Motor neuron (in vitro differentiated cells): ENCODE results near the gene CHRNB4. TPM values are rescaled to one million over a fixed set of nuclear protein-coding genes. Genes with fewer than 3 reads are reported as not detected.

ENCODE experiments used
- ATAC-seq, 8 experiments: fragments of 200-7000 bp; cut with Tn5 transposase; replicated peaks in 6 of 8; 2 replicates each; pipeline ENCODE4 v1.8.0; 2021; ENCODE audit warnings: mild to moderate bottlenecking in 8 of 8, moderate library complexity in 8 of 8
- H3K27ac ChIP-seq, 2 donors: fragments of 250-450 bp; sonication (Bioruptor Pico); 2 replicates each; pipeline ENCODE4 v1.9.0; 2021; ENCODE audit warnings: antibody characterized with exemption in 2 of 2, mild to moderate bottlenecking in 2 of 2, moderate library complexity in 1 of 2
- H3K4me1 ChIP-seq, 2 donors: fragments of 250-450 bp; sonication (Bioruptor Pico); replicated peaks in 1 of 2; 2 replicates each; pipeline ENCODE4 v1.6.1; 2021; ENCODE audit warnings: antibody characterized with exemption in 2 of 2, mild to moderate bottlenecking in 2 of 2, moderate library complexity in 1 of 2
- H3K4me3 ChIP-seq, 5 donors: fragments of 250-450 bp; sonication (Bioruptor Pico); 2 replicates each; pipeline ENCODE4 v1.9.0; 2021; ENCODE audit warnings: antibody characterized with exemption in 5 of 5, mild to moderate bottlenecking in 5 of 5, moderate library complexity in 4 of 5
- WGBS, 10 experiments: fragments of 450-650 bp; shearing (Covaris generic); methylation state at CpG; one replicate each; pipeline ENCODE4 v1.0.0; 2022; 5-methylcytosine and 5-hydroxymethylcytosine counted together
- in situ Hi-C, 9 experiments: fragments of 400-800 bp; cut with MboI; loops; one replicate each; pipeline ENCODE4 v1.15.0; 2021; ENCODE audit warnings: low sequenced_read_pairs in 9 of 9, low pct_unique_long_range_greater_than_20kb in 2 of 9; ENCODE audit not compliant: unreplicated experiment in 9 of 9
- total RNA-seq, 8 experiments: library from RNA; unstranded; fragments of 300-600 nt; gene quantifications; 2 replicates each; pipeline versions ENCODE4 v1.2.3 to v1.2.4, GENCODE V29; 2022

Gene CHRNB4
- total RNA-seq, 8 experiments from 2014 or later, result 0.31 to 8.7 (median 3.4) TPM

- Histone ChIP-seq H3K4me3 (no peak overlapping the region), H3K4me1 (peaks cover 37 to 47% of the 10 kb centered on the region in 2 donors), H3K27ac (no peak overlapping the region)
- ATAC-seq, result no peak
- in situ Hi-C loops, result no loop called here
- WGBS, 10 experiments, result 57 to 100% (median 70%) methylated on average over 2 to 6 of the region's 12 CpGs; no CpG with 5 or more reads in 3 of the 10 experiments
Measured at GRCh38 chr15:78676424-78677110, 35.6 kb upstream of the CHRNB4 start.

GRCh38 chr15:78675617-78676360 lies 34.8 kb upstream of the CHRNB4 start:
- ATAC-seq, result no peak
- in situ Hi-C loops, result no loop called here
- Histone ChIP-seq H3K27ac (no peak overlapping the region), H3K4me1 (peaks cover 33 to 44% of the 10 kb centered on the region in 2 donors), H3K4me3 (no peak overlapping the region)
- 94 to 100% (median 99%) methylated on average over 2 to 8 of the region's 11 CpGs; no CpG with 5 or more reads in 6 of the 10 experiments for WGBS, 10 experiments

- Histone ChIP-seq H3K4me1 (peaks cover 27 to 38% of the 10 kb centered on the region in 2 donors), H3K4me3 (no peak overlapping the region), H3K27ac (no peak overlapping the region)
- 83 to 100% methylated on average over 2 of the region's 4 CpGs; no CpG with 5 or more reads in 8 of the 10 experiments for WGBS, 10 experiments
- in situ Hi-C loops, result no loop called here
- ATAC-seq, result no peak
Measured at GRCh38 chr15:78675206-78675605, 34.2 kb upstream of the CHRNB4 start.

DNA sequence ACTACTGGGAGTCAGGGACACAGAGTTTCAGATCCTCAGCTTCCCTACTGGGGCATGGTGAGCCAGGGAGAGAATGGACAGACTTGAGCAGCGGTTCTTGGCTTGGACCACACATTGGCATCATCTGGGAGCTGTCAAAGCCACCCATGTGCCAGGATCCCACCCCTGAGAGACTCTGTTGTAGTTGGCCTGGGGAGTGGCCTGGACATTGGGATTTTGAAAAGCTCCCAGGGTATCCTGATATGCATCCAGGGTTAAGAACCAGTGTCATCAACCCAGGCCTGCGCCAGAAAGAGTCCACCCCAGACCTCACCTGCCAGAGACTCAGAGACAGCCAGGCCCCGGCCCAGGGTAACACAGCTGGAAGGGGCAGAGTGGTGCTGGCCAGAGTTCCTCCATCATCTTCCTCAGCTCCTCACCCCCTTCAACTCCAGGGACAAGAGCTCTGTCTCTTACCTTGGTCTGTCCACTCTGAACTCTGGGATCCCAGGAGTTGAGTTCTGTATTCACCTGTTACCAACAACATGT lies 33.0 kb upstream of the CHRNB4 start:
- no peak overlapping the region for H3K4me3 ChIP-seq
- in situ Hi-C loops, result no loop called here
- WGBS, 10 experiments, result 100% methylated on average over 1 of the region's 3 CpGs; no CpG with 5 or more reads in 9 of the 10 experiments
- no peak overlapping the region for H3K27ac ChIP-seq
- ATAC-seq, result no peak
- peaks cover 22 to 28% of the 10 kb centered on the region in 2 donors for H3K4me1 ChIP-seq

GRCh38 chr15:78673476-78673875 lies 32.5 kb upstream of the CHRNB4 start:
- 37 to 90% (median 60%) methylated on average over 2 to 3 of the region's 4 CpGs; no CpG with 5 or more reads in 6 of the 10 experiments for WGBS, 10 experiments
- peaks cover 22 to 25% of the 10 kb centered on the region in 2 donors for H3K4me1 ChIP-seq
- peak in 1 of 8 experiments; percentile 48 for ATAC-seq
- H3K27ac ChIP-seq, result no peak overlapping the region
- in situ Hi-C loops, result no loop called here
- no peak overlapping the region for H3K4me3 ChIP-seq

DNA sequence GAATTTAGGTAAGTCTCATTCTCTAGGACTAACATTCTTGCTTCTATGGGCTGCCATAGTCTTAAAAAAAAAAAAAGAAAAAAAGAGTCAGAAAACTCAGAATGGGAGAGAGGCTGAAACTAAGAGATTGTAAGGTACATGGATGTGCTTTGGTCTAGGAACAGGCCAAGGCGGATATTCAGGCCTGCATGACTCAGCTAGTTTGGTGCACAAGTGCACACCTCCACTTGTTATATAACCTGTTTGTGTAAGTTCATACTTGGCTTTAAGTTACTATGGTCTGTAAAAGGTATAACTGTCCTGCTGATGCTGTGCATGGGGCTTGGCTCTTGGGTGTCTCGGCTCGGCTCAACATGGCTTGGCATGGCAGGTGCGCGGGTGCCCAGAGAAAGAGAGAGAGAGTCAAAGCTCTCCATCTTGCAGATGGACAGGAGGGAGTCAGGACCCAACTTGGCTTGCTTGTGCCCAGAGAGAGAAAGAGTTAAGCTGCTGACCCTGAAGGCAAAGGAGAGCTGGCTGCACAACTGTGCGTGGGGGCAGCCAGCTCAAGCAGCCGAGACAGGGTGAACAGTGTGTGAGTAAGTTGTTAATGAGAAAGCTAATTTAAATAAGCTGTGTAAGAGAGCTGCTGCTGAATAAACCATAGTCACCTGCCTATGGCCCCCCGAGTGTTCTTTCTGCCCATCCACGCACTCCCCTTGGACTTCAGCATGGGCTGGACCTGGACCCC lies 31.4 kb upstream of the CHRNB4 start:
- WGBS, 10 experiments, result 0 to 100% (median 74%) methylated on average over 1 to 7 of the region's 9 CpGs; no CpG with 5 or more reads in 1 of the 10 experiments
- peaks cover 22 to 25% of the 10 kb centered on the region in 2 donors for H3K4me1 ChIP-seq
- in situ Hi-C loops, result no loop called here
- no peak overlapping the region for H3K27ac ChIP-seq
- H3K4me3 ChIP-seq, result no peak overlapping the region
- peak; percentile 54 to 76 (median 72) for ATAC-seq

- peak overlapping the region in 1 of 2 donors; percentile 17 for H3K27ac ChIP-seq
- H3K4me3 ChIP-seq, result no peak overlapping the region
- peak; percentile 36 to 78 (median 66) for ATAC-seq
- WGBS, 10 experiments, result 16 to 83% (median 33%) methylated on average over 1 to 4 of the region's 6 CpGs; no CpG with 5 or more reads in 4 of the 10 experiments
- H3K4me1 ChIP-seq, result peaks cover 22 to 25% of the 10 kb centered on the region in 2 donors
- in situ Hi-C loops, result no loop called here
Measured at GRCh38 chr15:78671626-78672211, 30.7 kb upstream of the CHRNB4 start.

GRCh38 chr15:78668987-78669386 lies 28.0 kb upstream of the CHRNB4 start:
- 20 to 100% (median 65%) methylated on average over 1 to 2 of the region's 2 CpGs; no CpG with 5 or more reads in 6 of the 10 experiments for WGBS, 10 experiments

GRCh38 chr15:78667578-78668236 lies 26.7 kb upstream of the CHRNB4 start:
- no peak for ATAC-seq
- Histone ChIP-seq H3K27ac (no peak overlapping the region), H3K4me3 (no peak overlapping the region), H3K4me1 (peaks cover 15 to 16% of the 10 kb centered on the region in 2 donors)
- in situ Hi-C loops, result no loop called here
- WGBS, 10 experiments, result 60 to 100% (median 94%) methylated on average over 1 to 8 of the region's 8 CpGs; no CpG with 5 or more reads in 2 of the 10 experiments

More at GRCh38 chr15:78668987-78669386, 28.0 kb upstream of the CHRNB4 start:
- no peak overlapping the region for H3K4me3 ChIP-seq
- no peak for ATAC-seq
- in situ Hi-C loops, result no loop called here
- H3K27ac ChIP-seq, result no peak overlapping the region
- H3K4me1 ChIP-seq, result peaks cover 22 to 25% of the 10 kb centered on the region in 2 donors

DNA sequence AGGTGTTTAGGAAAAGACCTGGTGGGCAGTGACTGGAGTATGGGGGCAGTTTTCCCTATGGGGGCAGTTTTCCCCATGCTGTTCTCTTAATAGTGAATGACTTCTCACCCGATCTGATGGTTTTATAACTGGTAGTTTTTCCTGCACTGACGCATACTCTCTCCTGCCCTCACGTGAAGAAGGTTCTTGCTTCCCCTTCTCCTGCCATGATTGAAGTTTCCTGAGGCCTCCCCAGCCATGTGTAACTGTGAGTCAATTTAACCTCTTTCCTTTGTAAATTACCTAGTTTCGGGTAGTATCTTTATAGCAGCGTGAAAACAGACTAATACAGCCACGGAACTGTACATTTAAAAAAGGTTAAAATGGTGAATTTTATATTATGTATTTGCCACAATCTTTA lies 25.0 kb upstream of the CHRNB4 start:
- WGBS, 10 experiments, result 47 to 100% (median 90%) methylated on average over 1 to 6 of the region's 6 CpGs
- in situ Hi-C loops, result no loop called here
- peaks cover 0 to 6% of the 10 kb centered on the region in 2 donors for H3K4me1 ChIP-seq
- no peak overlapping the region for H3K27ac ChIP-seq
- no peak overlapping the region for H3K4me3 ChIP-seq
- ATAC-seq, result no peak

DNA sequence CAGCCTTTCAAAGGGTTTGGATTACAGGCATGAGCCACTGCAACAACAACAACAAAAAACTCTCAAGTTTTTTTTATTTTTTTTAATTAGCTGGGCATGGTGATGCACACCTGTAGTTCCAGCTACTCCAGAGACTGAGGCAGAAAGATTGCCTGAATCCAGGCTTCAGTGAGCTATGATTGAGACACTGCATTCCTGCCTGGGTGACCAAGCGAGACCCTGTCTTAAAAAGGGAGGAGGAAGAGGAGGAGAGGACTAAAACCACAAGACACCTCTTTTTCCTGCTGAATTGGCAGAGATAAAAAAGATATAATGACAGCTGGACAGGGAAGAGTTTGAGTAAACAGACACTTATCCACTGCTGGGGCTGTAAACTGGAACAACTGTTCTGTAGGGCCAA lies 22.7 kb upstream of the CHRNB4 start:
- ATAC-seq, result no peak
- 0% methylated on average over 1 of the region's 1 CpG; no CpG with 5 or more reads in 9 of the 10 experiments for WGBS, 10 experiments

DNA sequence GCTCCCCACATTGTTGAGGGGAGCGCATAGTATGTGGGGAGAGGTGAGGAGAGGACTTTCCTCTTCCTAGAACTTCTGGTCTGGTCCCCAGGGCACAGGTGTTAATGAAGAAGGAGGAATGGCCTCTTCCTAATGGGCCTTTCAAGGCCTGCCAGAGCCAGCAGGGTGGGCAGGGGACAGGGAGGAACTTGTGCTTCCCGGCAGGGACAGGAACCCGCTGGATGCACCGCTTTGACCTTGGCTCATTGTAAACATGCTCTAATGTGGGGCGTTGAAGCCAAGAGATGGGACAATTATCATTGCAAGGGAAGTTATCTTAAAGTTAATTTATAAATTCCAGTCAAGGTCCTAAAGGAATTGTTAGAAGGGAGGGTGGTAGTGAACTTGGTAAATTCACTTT lies 21.0 kb upstream of the CHRNB4 start:
- Histone ChIP-seq H3K27ac (no peak overlapping the region), H3K4me1 (peaks cover 0 to 6% of the 10 kb centered on the region in 2 donors), H3K4me3 (no peak overlapping the region)
- 25 to 100% (median 76%) methylated on average over 1 to 5 of the region's 5 CpGs; no CpG with 5 or more reads in 1 of the 10 experiments for whole genome bisulfite sequencing, 10 experiments
- in situ Hi-C loops, result no loop called here
- ATAC-seq, result no peak

More for the DNA sequence above, 22.7 kb upstream of the CHRNB4 start:
- Histone ChIP-seq H3K4me3 (no peak overlapping the region), H3K27ac (no peak overlapping the region), H3K4me1 (peaks cover 0 to 6% of the 10 kb centered on the region in 2 donors)
- in situ Hi-C loops, result no loop called here
